Stimulated activated CD4-positive, alpha-beta T cell treated with anti-CD3 and anti-CD28 coated beads, TNF-alpha, amount 100 ng/mL, for 4 hours (primary cell): Measurements from ENCODE around the gene MRAS.
"Not testable (repeated sequence)": the region's sequence is repeated elsewhere in the genome, so short reads cannot be mapped to it uniquely, and the experiment has no call there.

ENCODE experiments used
- DNase-seq, 3 experiments: peaks; one replicate each; pipeline ENCODE4 v3.0.0-alpha.2; 2020; ENCODE audit warnings: low read depth in 3 of 3

MRAS gene

DNA sequence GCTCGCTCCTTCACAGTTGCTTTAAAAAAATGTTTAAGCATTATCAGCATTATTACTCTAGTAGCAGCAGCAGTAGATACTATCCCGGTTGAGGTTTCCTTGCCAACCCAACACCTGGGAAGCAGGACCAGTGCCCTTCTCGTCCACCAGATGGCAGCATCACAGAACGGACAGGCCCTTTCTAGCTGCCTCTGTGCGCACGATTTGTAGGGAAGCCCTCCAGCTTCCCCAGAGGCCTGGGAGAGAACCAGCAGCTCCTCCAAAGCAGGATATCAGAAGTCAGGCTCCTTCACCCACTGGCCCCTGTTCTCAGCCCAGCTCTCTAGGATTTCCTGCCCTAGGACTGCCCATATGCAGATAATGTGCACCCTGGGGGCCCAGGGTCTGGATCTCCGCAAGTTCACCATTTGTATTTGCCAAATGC is 69.2 kb downstream of the MRAS start:
- DNase-seq, result peak; percentile 16 to 28 (median 24)

- DNase-seq, result no peak
Observed at GRCh38 chr3:138418601-138419206, 70.3 kb downstream of the MRAS start.

DNA sequence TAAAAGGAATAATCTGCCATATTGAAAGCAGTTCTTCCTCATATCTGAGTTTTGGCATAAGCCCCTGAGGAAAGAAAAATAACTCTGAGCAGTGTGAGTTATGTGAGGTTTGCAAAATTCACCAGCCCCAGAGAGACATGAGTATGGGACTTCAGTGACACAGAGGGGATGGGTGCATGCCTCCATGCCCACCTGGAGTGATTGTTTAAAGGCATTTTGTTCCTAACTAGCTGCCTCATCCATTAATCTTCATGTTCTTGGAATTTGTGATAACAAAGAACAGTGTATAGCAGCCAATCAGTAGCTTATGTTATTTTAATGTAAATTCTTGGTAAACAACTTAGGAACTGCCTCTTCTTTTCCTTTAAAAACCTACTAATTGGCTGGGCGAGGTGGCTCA is 74.9 kb downstream of the MRAS start:
- no peak for DNase-seq

DNA sequence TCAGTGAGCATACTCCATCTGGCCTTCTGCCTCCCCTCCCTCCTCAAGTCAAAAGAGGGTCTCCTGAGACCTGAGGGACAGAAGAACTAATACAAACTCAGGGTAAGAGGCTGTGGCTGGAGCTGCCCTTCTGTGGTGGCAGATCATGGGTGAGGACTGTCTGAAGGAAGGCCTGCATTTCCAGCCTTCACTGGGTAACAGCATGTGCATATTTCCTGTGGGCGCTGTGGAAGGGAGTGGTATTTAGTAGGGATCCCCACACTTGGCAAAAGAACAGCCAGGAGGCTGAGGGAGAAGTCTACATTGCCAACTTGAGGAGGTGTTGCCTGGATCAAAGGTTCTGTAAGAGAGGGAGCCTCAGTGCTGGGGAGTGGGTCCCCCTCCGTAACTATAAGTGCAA is 75.9 kb downstream of the MRAS start:
- no peak for DNase-seq

- DNase-seq, result no peak
Observed at GRCh38 chr3:138426211-138426610, 77.8 kb downstream of the MRAS start.

GRCh38 chr3:138426754-138427153 is 78.4 kb downstream of the MRAS start:
- DNase-seq, result not testable (repeated sequence)

- DNase-seq, result no peak
Observed at GRCh38 chr3:138429665-138430064, 81.3 kb downstream of the MRAS start.

DNA sequence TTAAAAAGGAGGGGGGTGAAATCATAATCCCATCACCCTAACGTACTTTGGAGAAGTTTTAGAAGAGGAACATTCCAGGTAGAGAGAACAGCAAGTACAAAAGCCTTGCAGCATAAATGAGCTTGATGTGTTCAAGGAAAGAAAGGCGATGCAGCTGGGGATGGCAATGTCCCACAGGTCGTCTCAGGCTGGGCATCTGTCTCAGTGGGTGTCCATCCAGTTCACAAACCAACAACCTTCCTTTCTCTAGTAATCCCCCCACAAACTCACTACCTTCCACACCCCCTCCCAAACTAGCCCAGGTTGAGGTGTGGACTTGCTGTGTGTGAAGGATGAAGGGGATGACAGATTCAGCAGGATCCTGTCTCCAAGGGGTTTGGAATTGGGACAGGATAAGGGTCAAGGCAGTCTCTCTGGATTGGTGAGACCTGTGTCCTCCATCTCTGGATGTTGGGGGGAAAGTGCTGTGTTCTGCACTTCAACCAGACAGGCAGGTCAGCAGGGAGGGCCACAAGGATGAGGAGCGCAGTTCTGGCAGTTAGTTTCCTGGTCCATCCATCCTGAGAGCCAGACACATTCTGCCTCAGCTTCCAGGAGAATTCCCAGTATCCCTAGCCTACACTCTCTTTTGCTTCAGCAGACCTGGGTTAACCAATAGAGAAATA is 84.3 kb downstream of the MRAS start:
- no peak for DNase-seq

DNA sequence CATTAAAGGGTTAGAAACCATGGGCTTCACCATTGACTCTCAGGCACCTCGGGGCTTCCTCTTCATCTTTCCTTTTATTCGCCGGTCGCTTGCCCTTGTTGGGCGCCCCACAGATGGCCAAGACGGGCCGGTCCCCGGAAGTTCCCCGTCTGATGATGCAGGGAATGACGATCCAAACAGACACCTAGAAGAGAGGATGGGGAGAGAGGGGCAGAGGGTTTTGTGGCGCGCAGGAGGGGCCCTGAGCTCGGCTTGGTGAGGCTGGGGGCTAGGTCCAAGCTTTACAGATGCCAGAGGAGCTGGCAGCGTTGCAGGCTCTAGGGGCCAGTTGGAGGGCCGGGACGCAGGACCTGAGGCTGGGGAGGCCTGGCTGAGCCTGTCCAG is 85.5 kb downstream of the MRAS start:
- no peak for DNase-seq

GRCh38 chr3:138434276-138434874 is 86.0 kb downstream of the MRAS start, which contains the start of gene ESYT3:
ESYT3 (plus strand) TSS chr3:138434616; CDS start chr3:138434799, 183 bp downstream.
- peak in 2 of 3 experiments; percentile 8 to 9 for DNase-seq

DNA sequence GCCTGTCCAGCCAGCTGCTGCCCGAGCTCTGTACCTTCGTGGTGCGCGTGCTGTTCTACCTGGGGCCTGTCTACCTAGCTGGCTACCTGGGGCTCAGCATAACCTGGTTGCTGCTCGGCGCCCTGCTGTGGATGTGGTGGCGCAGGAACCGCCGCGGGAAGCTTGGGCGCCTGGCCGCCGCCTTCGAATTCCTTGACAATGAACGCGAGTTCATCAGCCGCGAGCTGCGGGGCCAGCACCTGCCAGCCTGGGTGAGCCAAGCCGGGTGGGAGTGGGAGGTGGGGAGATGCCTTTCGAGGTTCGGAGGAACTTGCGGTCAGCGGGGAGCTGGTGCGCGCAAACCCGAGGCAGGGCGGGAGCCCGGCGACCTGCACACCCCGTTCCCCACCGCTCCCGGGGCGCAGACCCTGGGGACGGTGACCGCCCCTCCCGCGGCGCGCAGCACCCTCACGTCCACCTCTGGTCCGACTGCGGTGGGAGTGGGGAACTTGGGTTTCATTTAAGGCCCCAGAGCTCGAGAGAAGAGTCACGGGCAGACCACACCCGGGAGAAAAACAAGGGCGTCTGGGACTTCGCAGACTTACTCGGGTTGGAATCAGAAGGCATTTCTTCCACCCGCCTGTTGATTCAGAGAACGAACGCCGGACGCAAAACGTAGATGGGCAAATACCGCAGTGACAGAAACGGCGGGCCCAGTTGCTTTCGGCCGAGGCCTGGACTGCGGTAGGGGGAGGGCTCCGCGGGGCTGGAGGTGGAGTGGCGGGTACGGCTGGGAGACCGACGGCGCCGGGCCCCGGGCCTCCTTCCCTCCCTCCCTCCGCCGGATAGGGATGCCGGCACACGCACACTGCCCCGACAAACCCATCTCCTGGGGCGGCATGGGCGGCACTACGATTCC is 86.7 kb downstream of the MRAS start:
- no peak for DNase-seq

GRCh38 chr3:138435840-138436239 is 87.5 kb downstream of the MRAS start:
- no peak for DNase-seq

DNA sequence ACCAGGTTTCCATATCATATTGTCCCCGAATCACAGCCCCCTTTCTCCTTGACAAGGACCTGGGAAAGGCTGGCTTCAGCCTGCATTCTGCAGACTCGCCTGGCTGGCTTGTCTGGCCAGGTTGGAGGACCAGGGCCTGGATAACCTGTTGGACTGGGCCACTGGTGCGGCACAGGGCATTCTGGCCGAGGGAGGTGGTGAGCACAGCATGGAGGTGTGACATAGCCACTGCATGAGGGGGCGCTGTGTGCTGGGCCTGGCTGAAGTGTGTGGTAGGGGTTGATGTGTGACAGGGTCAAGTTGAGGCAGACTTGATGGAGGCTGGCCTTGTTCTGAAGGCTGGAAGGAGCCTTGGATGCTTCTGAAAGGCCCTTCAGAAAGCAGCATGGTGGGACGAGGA is 88.9 kb downstream of the MRAS start:
- no peak for DNase-seq

GRCh38 chr3:138438896-138439295 is 90.5 kb downstream of the MRAS start:
- no peak for DNase-seq

DNA sequence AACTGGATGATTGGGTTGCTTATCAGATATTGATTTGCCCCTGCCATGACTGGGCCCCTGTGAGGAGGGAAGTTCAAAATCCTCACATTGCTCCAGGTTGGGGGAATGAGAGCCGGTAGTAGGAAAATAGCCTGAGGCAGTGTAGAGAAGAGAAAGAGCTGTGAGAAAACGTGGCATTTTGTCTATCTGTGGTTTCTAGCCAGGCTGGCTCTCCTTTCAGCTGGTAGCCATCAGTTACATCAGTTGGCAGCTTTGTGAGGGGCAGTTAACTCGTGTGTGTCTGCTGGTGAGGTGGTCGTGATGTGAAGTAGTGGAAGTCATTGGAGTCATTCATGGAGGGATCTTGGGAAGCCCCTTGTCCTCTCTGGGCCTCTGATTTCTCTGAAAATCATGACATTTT is 91.3 kb downstream of the MRAS start:
- DNase-seq, result no peak

- DNase-seq, result no peak
Observed at GRCh38 chr3:138440121-138440521, 91.7 kb downstream of the MRAS start.

DNA sequence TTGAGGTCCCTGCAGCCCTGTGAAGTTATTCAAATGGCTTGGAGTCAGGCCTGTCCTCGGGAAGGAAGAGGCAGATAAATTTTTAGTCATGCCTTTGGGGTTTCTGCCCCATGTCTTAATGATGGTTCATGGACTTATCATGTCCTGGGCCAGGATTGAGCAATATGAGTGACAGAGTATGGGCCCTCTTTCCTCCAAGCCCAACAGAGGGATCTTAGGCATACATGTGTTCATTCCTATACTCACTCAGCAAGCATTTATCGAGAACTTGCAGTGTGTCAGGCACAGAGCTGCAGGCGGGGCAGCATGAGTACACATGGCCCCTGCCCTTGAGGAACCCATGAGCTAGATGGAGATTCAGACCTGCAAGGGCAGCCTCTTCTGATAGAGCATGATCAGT is 92.2 kb downstream of the MRAS start:
- no peak for DNase-seq

DNA sequence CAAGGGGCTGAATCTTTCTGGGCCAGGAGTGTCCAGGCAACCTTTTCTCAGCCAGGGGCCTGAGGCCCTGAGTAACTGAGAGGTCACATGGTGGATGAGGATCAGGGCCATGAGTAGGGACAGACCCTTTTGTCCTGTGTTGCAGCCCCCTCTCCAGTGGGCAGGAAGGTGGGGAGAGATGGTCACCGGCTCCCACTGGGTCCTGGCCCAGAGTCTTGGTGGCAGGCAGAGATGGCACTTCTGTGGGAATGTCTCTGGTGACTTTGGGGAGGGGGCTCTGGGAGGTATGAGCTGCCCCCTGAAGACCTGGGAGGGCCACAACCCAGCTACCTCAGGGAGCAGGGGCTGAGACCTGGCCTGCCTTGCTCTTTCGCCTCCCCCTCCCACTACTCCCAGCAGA is 92.9 kb downstream of the MRAS start:
- DNase-seq, result no peak

DNA sequence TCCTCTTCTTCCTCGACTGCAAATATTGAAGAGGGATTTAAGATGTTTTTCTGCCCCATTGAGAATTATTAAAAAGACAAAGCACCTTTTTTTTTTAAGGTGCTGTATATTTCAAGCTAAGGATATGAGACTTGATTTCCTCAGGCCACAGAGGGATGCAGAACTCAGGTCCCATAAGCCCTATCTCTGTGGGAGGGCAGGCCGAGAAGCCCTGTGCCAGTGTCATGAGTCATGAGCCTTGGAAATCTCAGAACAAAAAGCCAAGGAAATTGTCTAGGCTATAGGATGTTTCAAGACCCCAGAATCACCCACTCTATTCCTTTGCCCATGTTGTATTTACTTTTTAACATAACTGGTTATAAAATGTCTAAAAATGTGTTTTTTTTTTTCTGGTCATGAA is 93.4 kb downstream of the MRAS start:
- DNase-seq, result no peak

DNA sequence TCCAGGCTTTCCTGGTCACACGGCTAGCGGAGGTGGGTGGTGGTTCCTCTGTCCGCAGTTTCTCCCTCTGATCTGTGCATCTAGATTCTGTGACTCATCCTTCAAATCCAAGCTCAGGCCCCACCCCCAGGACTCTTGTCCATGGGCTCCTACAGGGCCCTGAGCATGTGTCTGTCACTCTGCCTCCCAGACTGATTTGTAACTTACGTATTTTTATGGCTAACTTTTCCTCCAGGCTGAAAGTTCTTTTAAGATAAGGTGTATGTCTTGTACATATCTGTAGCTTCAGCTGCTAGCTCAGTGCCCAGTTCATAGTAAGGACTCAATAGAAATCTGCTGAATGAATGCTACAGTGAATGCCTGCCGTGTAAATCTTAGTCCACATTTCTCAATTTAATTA is 94.1 kb downstream of the MRAS start:
- DNase-seq, result no peak

DNA sequence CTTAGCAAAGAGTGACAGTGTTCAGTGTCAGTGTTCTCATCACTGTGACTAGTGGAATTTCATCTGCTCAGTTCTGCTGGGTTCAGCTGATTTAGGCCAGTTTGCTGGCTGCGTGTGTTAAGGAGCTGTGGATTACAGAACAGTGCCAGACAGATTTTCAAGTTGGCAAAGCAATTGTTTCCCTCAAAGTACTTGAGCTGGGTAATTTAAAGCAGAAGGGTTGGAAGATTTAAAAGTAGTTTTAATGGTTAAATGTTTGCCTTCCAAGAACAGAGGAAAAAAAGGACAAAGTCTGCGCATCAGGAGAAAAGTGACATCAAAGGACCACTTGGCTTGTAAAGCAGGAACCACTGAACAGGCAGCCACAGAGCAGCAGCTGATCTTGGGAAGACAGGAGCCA is 94.7 kb downstream of the MRAS start:
- no peak for DNase-seq
